ENCODE results near the gene POLN.

- TF ChIP-seq CTCF (IDR thresholded peaks at IDR 0.05; ENCODE audit: low read length) (no peak), EZH2 (IDR thresholded peaks at IDR 0.05; ENCODE audit: borderline replicate concordance, low read length) (no peak)
These were observed 115.4 kb downstream of the POLN start for GRCh38 chr4:2126309-2127043.
